Effector memory CD4-positive, alpha-beta T cell (primary cell): ENCODE results near the gene LSM4.

Experiments used
- DNase-seq, 3 donors: peaks; one replicate each; pipeline ENCODE4 v3.0.0-alpha.2; 2020
- H3K27ac ChIP-seq: 2 replicates; pipeline ENCODE4 v1.7.0; 2013; ENCODE audit warnings: mild to moderate bottlenecking, low read length, moderate library complexity; ENCODE audit not compliant: insufficient read depth, poor library complexity, severe bottlenecking
- H3K27me3 ChIP-seq: replicated peaks from 2 replicates; pipeline ENCODE4 v1.7.0; 2013; ENCODE audit warnings: mild to moderate bottlenecking, low read length; ENCODE audit not compliant: insufficient read depth, control insufficient read depth, poor library complexity, severe bottlenecking
- H3K36me3 ChIP-seq: 2 replicates; pipeline ENCODE4 v1.7.0; 2013; ENCODE audit warnings: mild to moderate bottlenecking, low read length, moderate library complexity; ENCODE audit not compliant: control insufficient read depth, insufficient read depth
- H3K4me1 ChIP-seq: 2 replicates; pipeline ENCODE4 v1.7.0; 2013; ENCODE audit warnings: low read length, mild to moderate bottlenecking; ENCODE audit not compliant: control insufficient read depth, insufficient read depth, poor library complexity, severe bottlenecking
- H3K4me3 ChIP-seq: 2 replicates; pipeline ENCODE4 v1.7.0; 2013; ENCODE audit warnings: low read length, low read depth, mild to moderate bottlenecking; ENCODE audit not compliant: insufficient read depth, poor library complexity, severe bottlenecking
- H3K9me3 ChIP-seq: 2 replicates; pipeline ENCODE4 v1.7.0; 2013; ENCODE audit warnings: mild to moderate bottlenecking, low read length, moderate library complexity; ENCODE audit not compliant: control insufficient read depth

The LSM4 gene

DNA sequence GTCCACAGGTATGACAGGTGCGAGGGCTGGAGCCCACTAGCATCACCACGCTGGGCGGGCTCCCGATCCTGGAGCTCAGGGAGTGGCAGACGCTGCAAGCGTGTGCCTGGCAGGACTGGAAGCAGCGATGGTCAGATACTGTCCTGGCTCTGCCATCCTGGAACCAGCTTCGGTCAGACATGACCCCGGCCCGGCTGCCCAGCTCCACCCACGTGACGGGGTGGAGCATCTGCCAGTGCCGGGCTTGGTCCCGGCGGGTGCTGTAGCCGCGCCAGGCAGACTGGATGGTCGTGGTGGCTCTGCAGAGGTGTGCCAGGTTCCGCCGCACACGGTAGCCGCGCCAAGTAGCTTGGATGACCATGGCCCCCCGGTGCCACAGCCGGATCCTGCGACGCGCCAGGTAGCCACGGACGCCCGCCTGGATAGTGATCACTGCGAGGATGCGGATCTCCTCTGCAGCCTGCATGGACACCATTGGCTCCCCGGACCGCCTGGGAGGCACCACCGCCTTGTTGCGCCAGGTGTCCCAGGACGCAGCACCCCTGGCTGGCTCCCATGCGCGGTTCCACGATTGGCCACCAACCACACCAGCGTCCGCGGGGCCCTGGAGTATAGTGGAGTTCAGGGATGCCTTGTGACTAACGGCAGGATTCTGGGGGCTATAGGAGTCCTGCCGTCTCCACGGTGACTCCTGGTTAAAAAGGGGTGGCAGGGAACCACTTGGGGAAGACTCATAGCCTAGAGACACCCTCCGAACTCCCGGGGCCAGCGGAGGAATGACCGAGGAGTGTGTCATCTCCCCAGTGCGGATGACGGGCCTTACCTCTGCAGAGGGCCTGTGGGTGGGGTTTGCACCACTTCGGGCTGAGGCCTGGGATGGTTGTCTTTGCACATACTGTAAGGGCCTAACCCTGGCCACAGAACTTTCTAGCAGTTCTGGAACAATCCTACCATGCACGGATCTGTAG, 65.1 kb downstream of the LSM4 start:
- Histone ChIP-seq H3K4me3 (no peak overlapping the region), H3K27ac (no peak overlapping the region), H3K27me3 (no peaks in the 10 kb centered on the region), H3K36me3 (no peaks in the 10 kb centered on the region), H3K9me3 (no peaks in the 10 kb centered on the region), H3K4me1 (no peaks in the 10 kb centered on the region)
- DNase-seq = no peak
